Measurements from ENCODE around the gene TMED4.
"Not testable (repeated sequence)": the region's sequence is repeated elsewhere in the genome, so short reads cannot be mapped to it uniquely, and the experiment has no call there.

Gene TMED4

GRCh38 chr7:44607141-44608068, 25.4 kb upstream of the TMED4 start:
- DNase-seq = no peak

- DNase-seq = peak; percentile 99
These were observed 24.5 kb upstream of the TMED4 start, which contains the start of gene OGDH for GRCh38 chr7:44606341-44607140. Gene OGDH, plus strand, starts transcription at chr7:44606627. Its CDS starts 17,717 bp downstream, at chr7:44624344.

GRCh38 chr7:44604941-44605340, 22.9 kb upstream of the TMED4 start:
- DNase-seq = no peak

GRCh38 chr7:44603193-44603592, 21.2 kb upstream of the TMED4 start:
- DNase-seq = no peak

- no peak for DNase-seq
These were observed 20.5 kb upstream of the TMED4 start for GRCh38 chr7:44602576-44602910.

- DNase-seq = no peak
These were observed 17.2 kb upstream of the TMED4 start for GRCh38 chr7:44599222-44599621.

GRCh38 chr7:44597181-44597580, 15.2 kb upstream of the TMED4 start:
- DNase-seq = not testable (repeated sequence)

GRCh38 chr7:44595934-44596635, 14.1 kb upstream of the TMED4 start:
- no peak for DNase-seq

- DNase-seq = no peak
These were observed 8.9 kb upstream of the TMED4 start for GRCh38 chr7:44590910-44591309.

- DNase-seq = peak; percentile 69
These were observed 6.0 kb upstream of the TMED4 start for GRCh38 chr7:44587843-44588711.

GRCh38 chr7:44583146-44583865, 1.3 kb upstream of the TMED4 start:
- no peak for DNase-seq

GRCh38 chr7:44580945-44581878, 819 bp downstream of the TMED4 start:
- no peak for DNase-seq

GRCh38 chr7:44576228-44576627, 5.8 kb downstream of the TMED4 start:
- DNase-seq = no peak

- DNase-seq = no peak
These were observed 7.0 kb downstream of the TMED4 start for GRCh38 chr7:44575054-44575453.

- DNase-seq = no peak
These were observed 7.7 kb downstream of the TMED4 start for GRCh38 chr7:44574287-44574872.

GRCh38 chr7:44573464-44574286, 8.4 kb downstream of the TMED4 start, which contains the start of gene DDX56:
Gene DDX56, minus strand, starts transcription at chr7:44573908. Its CDS starts 13 bp downstream, at chr7:44573895.
- DNase-seq = peak; percentile 95

GRCh38 chr7:44572771-44573170, 9.3 kb downstream of the TMED4 start:
- DNase-seq = no peak

- DNase-seq = no peak
These were observed 12.1 kb downstream of the TMED4 start for GRCh38 chr7:44569959-44570358.

Measured in fibroblast of skin of scalp (primary cell).